ENCODE results near the gene FIBP.

The FIBP gene

DNA sequence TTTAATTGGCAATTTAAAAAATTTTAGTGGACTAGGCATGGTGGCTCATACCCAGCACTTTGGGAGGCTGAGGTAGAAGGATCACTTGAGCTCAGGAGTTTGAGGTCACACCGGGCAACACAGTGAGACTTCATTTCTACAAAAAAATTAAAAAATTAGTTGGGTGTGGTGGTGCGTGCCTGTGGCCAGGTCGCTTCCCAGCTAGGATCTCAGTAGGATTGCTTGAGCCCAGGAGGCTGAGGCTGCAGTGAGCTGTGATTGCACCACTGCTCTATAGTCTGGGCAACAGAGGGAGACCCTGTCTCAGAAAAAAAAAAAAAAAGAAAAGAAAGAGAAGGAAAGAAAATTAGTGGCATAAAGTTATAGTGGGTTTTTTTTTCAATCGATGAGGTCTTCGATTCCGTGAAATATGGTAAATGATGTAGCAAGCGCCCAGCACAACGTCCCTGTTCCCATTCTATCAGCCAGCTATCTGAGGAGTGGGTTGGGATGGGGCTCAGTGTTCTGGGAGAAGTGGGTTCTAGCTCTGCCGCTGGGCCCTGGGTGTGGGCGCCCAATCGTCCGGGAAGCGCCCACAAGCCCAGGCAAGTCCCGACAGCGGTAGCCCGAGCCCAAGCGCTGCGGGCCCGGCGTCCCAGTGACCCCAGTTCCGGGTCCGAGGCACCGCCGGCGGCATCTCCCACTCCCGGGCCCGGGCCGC is 10.5 kb upstream of the FIBP start:
- Histone ChIP-seq H3K4me3 (ENCODE audit: low read length, poor library complexity, severe bottlenecking) (no peak overlapping the region), H3K9ac (ENCODE audit: low read depth, low read length, poor library complexity, severe bottlenecking) (no peak overlapping the region), H3K27me3 (ENCODE audit: insufficient read depth, low read length, poor library complexity, severe bottlenecking) (no peaks in the 10 kb centered on the region), H2AFZ (ENCODE audit: low read length) (no peak overlapping the region), H3K4me1 (ENCODE audit: insufficient read depth, low read length, poor library complexity, severe bottlenecking) (peaks cover 11% of the 10 kb centered on the region), H3K9me3 (ENCODE audit: insufficient read depth, low read depth, low read length) (no peaks in the 10 kb centered on the region), H4K20me1 (ENCODE audit: insufficient read depth, low read length, poor library complexity, severe bottlenecking) (no peaks in the 10 kb centered on the region), H3K36me3 (ENCODE audit: insufficient read depth, low read length) (no peaks in the 10 kb centered on the region), H3K4me2 (ENCODE audit: low read depth, low read length, poor library complexity, severe bottlenecking) (no peak overlapping the region), H3K79me2 (ENCODE audit: insufficient read depth, low read length) (no peaks in the 10 kb centered on the region), H3K9me2 (replicated peaks; ENCODE audit: low read depth, low read length) (no peaks in the 10 kb centered on the region), H3F3A (ENCODE audit: low read depth) (0 out of 2 replicates have a peak, but pooled peaks cover 3% of the 10 kb centered on the region)
- TF ChIP-seq CTCF (conservative IDR thresholded peaks at IDR 0.05; ENCODE audit: low read length): no peak
- TF ChIP-seq EZH2phosphoT487 (IDR thresholded peaks at IDR 0.05; ENCODE audit: borderline replicate concordance): no peak

GRCh38 chr11:65897020-65897471 is 8.8 kb upstream of the FIBP start:
- Histone ChIP-seq H3F3A (ENCODE audit: low read depth) (peaks cover 3% of the 10 kb centered on the region; the same call in 1 of the 2 replicates), H3K9me2 (replicated peaks; ENCODE audit: low read depth, low read length) (no peaks in the 10 kb centered on the region), H3K9me3 (ENCODE audit: insufficient read depth, low read depth, low read length) (no peaks in the 10 kb centered on the region), H3K36me3 (ENCODE audit: insufficient read depth, low read length) (no peaks in the 10 kb centered on the region), H3K4me2 (ENCODE audit: low read depth, low read length, poor library complexity, severe bottlenecking) (no peak overlapping the region), H4K20me1 (ENCODE audit: insufficient read depth, low read length, poor library complexity, severe bottlenecking) (peaks cover 8% of the 10 kb centered on the region), H2AFZ (ENCODE audit: low read length) (no peak overlapping the region), H3K4me3 (ENCODE audit: low read length, poor library complexity, severe bottlenecking) (no peak overlapping the region), H3K27me3 (ENCODE audit: insufficient read depth, low read length, poor library complexity, severe bottlenecking) (no peaks in the 10 kb centered on the region), H3K4me1 (ENCODE audit: insufficient read depth, low read length, poor library complexity, severe bottlenecking) (peaks cover 22% of the 10 kb centered on the region), H3K9ac (ENCODE audit: low read depth, low read length, poor library complexity, severe bottlenecking) (no peak overlapping the region), H3K79me2 (ENCODE audit: insufficient read depth, low read length) (peaks cover 12% of the 10 kb centered on the region; the same call in 1 of the 2 replicates)
- TF ChIP-seq CTCF (conservative IDR thresholded peaks at IDR 0.05; ENCODE audit: low read length) (no peak), EZH2phosphoT487 (IDR thresholded peaks at IDR 0.05; ENCODE audit: borderline replicate concordance) (no peak)

DNA sequence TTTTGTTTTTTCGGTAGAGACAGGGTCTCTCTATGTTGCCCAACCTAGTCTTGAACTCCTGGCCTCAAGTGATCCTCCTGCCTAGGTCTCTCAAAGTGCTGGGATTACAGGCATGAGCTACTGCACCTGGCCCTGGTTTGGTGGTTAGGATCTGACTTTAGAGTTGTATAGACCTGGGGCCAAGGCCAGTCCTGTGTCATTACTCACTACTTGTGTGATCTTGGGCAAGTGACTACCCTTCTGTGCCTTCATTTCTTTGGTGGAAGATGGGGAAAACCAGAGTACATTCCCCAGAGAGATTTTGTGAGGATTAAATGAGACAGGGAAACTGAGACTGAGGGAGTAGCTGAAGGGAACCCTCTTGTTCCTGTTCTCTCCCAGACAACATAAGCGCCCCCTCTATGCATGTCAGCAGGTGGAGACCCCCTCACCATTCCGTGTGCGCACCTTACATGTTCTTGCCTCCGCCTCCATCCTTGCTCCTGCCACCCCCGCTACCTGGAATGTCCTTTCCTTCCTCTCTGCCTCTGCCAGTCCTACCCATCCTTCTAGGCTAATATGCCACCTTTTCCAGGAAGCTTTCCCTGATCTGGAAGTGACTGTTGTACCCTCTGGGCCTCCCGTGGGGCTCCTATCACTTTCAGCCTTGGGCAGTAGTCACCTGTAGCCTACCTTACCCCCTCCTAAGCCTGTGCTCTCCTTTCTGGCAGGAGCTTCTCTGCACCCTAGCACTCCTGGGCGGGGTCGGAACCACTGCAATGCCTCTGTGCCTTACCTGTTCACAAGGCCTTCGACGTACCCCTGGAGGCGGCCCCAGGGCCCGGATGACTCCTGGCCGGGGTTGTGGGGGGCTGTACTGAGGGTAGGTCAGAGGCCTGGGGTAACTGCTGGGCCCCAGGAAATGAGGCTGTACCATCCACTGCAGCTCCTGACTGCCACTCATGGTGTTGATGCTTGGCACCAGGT is 8.0 kb upstream of the FIBP start:
- no peak overlapping the region for H2AFZ ChIP-seq (ENCODE audit: low read length)
- H3F3A ChIP-seq (ENCODE audit: low read depth): peaks cover 3% of the 10 kb centered on the region; the same call in 1 of the 2 replicates
- peaks cover 14% of the 10 kb centered on the region for H4K20me1 ChIP-seq (ENCODE audit: insufficient read depth, low read length, poor library complexity, severe bottlenecking)
- H3K27me3 ChIP-seq (ENCODE audit: insufficient read depth, low read length, poor library complexity, severe bottlenecking): no peaks in the 10 kb centered on the region
- H3K9me3 ChIP-seq (ENCODE audit: insufficient read depth, low read depth, low read length): no peaks in the 10 kb centered on the region
- H3K79me2 ChIP-seq (ENCODE audit: insufficient read depth, low read length): peaks cover 19% of the 10 kb centered on the region
- no peak for TF ChIP-seq CTCF (conservative IDR thresholded peaks at IDR 0.05; ENCODE audit: low read length)
- no peak for TF ChIP-seq EZH2phosphoT487 (IDR thresholded peaks at IDR 0.05; ENCODE audit: borderline replicate concordance)
- H3K4me2 ChIP-seq (ENCODE audit: low read depth, low read length, poor library complexity, severe bottlenecking): no peak overlapping the region
- no peak overlapping the region for H3K9ac ChIP-seq (ENCODE audit: low read depth, low read length, poor library complexity, severe bottlenecking)
- H3K36me3 ChIP-seq (ENCODE audit: insufficient read depth, low read length): no peaks in the 10 kb centered on the region
- H3K4me3 ChIP-seq (ENCODE audit: low read length, poor library complexity, severe bottlenecking): no peak overlapping the region
- no peaks in the 10 kb centered on the region for H3K9me2 ChIP-seq (replicated peaks; ENCODE audit: low read depth, low read length)
- peaks cover 28% of the 10 kb centered on the region for H3K4me1 ChIP-seq (ENCODE audit: insufficient read depth, low read length, poor library complexity, severe bottlenecking)
